ENCODE data around the gene IL1RL2.

- TF ChIP-seq EZH2 (IDR thresholded peaks at IDR 0.05; ENCODE audit: borderline replicate concordance, low read length) (no peak), CTCF (IDR thresholded peaks at IDR 0.05; ENCODE audit: low read length) (no peak)
These were observed 7.8 kb upstream of the IL1RL2 start for GRCh38 chr2:102179061-102179460.

Measured in OCI-LY1 (cell line).